GM12878 (cell line): ENCODE measurements around the gene BOD1L2. TPM values are rescaled to one million over a fixed set of nuclear protein-coding genes. Genes with fewer than 3 reads are reported as not detected.

Experiments used
- ATAC-seq: fragments of 200-7000 bp; cut with Tn5 transposase; 3 replicates; pipeline ENCODE4 v1.9.1; 2020; ENCODE audit warnings: mild to moderate bottlenecking, moderate library complexity
- BruUV-seq: library from RNA; stranded (reverse); fragments of 400-500 nt; replicated peaks from 2 replicates; lab custom pipeline; 2021; lab: Mats Ljungman, UMichigan
- CTCF ChIA-PET: fragments of 300-600 bp; sonication (Branson Sonifier 250); formaldehyde crosslinking; extraction: SDS; loops from one replicate; lab custom pipeline; 2021; ENCODE audit warnings: inconsistent platforms; lab: Yijun Ruan, JAX
- POLR2A ChIA-PET: fragments of 350-600 bp; formaldehyde crosslinking; extraction: SDS; loops from one replicate; lab custom pipeline; 2021; ENCODE audit warnings: inconsistent platforms; lab: Charles Lee
- RAD21 ChIA-PET: fragments of 300-600 bp; sonication (Branson Sonifier 250); formaldehyde crosslinking; loops from one replicate; lab custom pipeline; 2023; ENCODE audit warnings: antibody characterized with exemption; ENCODE audit not compliant: unreplicated experiment; lab: Charles Lee
- SMC1A ChIA-PET: fragments of 300-600 bp; sonication (Branson Sonifier 250); formaldehyde crosslinking; loops from one replicate; lab custom pipeline; 2023; ENCODE audit not compliant: unreplicated experiment, uncharacterized antibody; lab: Charles Lee
- DNase-seq: peaks from one replicate; pipeline ENCODE4 v3.0.0-alpha.2; 2011; ENCODE audit warnings: low read depth, low spot score
- FAIRE-seq: peaks from 3 replicates; lab custom pipeline; 2011; peaks lifted over from hg19 to GRCh38; lab: Jason Lieb, UNC
- H2AFZ ChIP-seq: 2 replicates; pipeline ENCODE4 v1.6.0; 2011; ENCODE audit warnings: low read depth, low read length, control low read depth; ENCODE audit not compliant: control insufficient read depth
- H3K27ac ChIP-seq: 2 replicates; pipeline ENCODE4 v1.5.1; 2011; ENCODE audit warnings: control low read depth; ENCODE audit not compliant: control insufficient read depth, insufficient read depth
- H3K27me3 ChIP-seq, 2 experiments: replicated peaks in 1 of 2; 2 replicates each; pipeline versions ENCODE4 v1.6.0 to v1.6.1; 2011; ENCODE audit warnings: low read length in 1 of 2; ENCODE audit not compliant: control insufficient read depth in 2 of 2, insufficient read depth in 2 of 2
- H3K36me3 ChIP-seq, 2 experiments: 2 replicates each; pipeline ENCODE4 v1.5.1; 2011; ENCODE audit warnings: low read length in 1 of 2; ENCODE audit not compliant: control insufficient read depth in 2 of 2, insufficient read depth in 2 of 2
- H3K4me1 ChIP-seq: 2 replicates; pipeline ENCODE4 v1.6.1; 2011; ENCODE audit warnings: mild to moderate bottlenecking, low read length, moderate library complexity, mixed read lengths; ENCODE audit not compliant: control insufficient read depth, insufficient read depth
- H3K4me2 ChIP-seq: 2 replicates; pipeline ENCODE4 v1.6.0; 2011; ENCODE audit warnings: control low read depth; ENCODE audit not compliant: control insufficient read depth, insufficient read depth
- H3K4me3 ChIP-seq: fragments of 200-600 bp; sonication (generic); 2 replicates; pipeline ENCODE4 v1.5.1; 2016
- H3K79me2 ChIP-seq: 2 replicates; pipeline ENCODE4 v1.6.0; 2011; ENCODE audit warnings: low read length; ENCODE audit not compliant: control insufficient read depth, insufficient read depth
- H3K9ac ChIP-seq: 2 replicates; pipeline ENCODE4 v1.8.0; 2011; ENCODE audit warnings: low read length, control low read depth, mixed read lengths; ENCODE audit not compliant: control insufficient read depth, insufficient read depth
- H3K9me3 ChIP-seq: replicated peaks from 3 replicates; pipeline ENCODE4 v1.5.1; 2011; ENCODE audit warnings: mild to moderate bottlenecking, low read length; ENCODE audit not compliant: control insufficient read depth, insufficient read depth
- H4K20me1 ChIP-seq: 2 replicates; pipeline ENCODE4 v1.6.0; 2011; ENCODE audit not compliant: control insufficient read depth, insufficient read depth
- EP300 ChIP-seq, 2 experiments: fragments of 150-350 bp in 1 of 2; IDR thresholded peaks; 2 replicates each; pipeline ENCODE4 v1.6.1; 2011 to 2012; ENCODE audit warnings: low read depth in 2 of 2, low read length in 2 of 2, borderline replicate concordance in 1 of 2, improper control_type of control experiment in 1 of 2, inconsistent platforms in 1 of 2; ENCODE audit not compliant: control insufficient read depth in 1 of 2
- ETV6 ChIP-seq, 2 experiments: fragments of 450-650 bp in 1 of 2; IDR thresholded peaks in 1 of 2; conservative IDR thresholded peaks in 1 of 2; 2 replicates each; pipeline ENCODE4 v1.6.1; 2014; ENCODE audit warnings: antibody characterized with exemption in 1 of 2, borderline replicate concordance in 1 of 2, low read depth in 1 of 2, mild to moderate bottlenecking in 1 of 2, moderate library complexity in 1 of 2
- GABPA ChIP-seq: IDR thresholded peaks from 2 replicates; pipeline ENCODE4 v1.6.1; 2014; ENCODE audit warnings: antibody characterized with exemption, low read depth, mild to moderate bottlenecking, inconsistent platforms
- KAT2A ChIP-seq: conservative IDR thresholded peaks from 2 replicates; pipeline ENCODE4 v1.6.1; 2011; ENCODE audit warnings: low read depth, low read length; ENCODE audit not compliant: control insufficient read depth
- RAD21 ChIP-seq: IDR thresholded peaks from 2 replicates; pipeline ENCODE4 v1.6.1; 2011; ENCODE audit warnings: mild to moderate bottlenecking, low read depth, low read length, moderate library complexity; ENCODE audit not compliant: insufficient read depth
- SP1 ChIP-seq: IDR thresholded peaks from one replicate; pipeline ENCODE4 v1.6.1; 2011; ENCODE audit warnings: low read depth, low read length
- SREBF1 ChIP-seq: IDR thresholded peaks from 2 replicates; pipeline ENCODE4 v1.6.1; 2012; ENCODE audit warnings: mild to moderate bottlenecking, low read length
- TAF1 ChIP-seq: IDR thresholded peaks from 2 replicates; pipeline ENCODE4 v1.6.1; 2011; ENCODE audit warnings: mild to moderate bottlenecking, low read depth, low read length, borderline replicate concordance
- USF1 ChIP-seq: IDR thresholded peaks from 2 replicates; pipeline ENCODE4 v1.6.1; 2011; ENCODE audit warnings: borderline replicate concordance, low read depth, mild to moderate bottlenecking, moderate library complexity, mixed read lengths, low read length; ENCODE audit not compliant: insufficient read depth; ENCODE audit errors: extremely low read length
- ZNF592 ChIP-seq: fragments of 450-650 bp; IDR thresholded peaks from 2 replicates; pipeline ENCODE4 v1.6.1; 2017; ENCODE audit warnings: mild to moderate bottlenecking, moderate library complexity
- WGBS: methylation state at CpG from one replicate; pipeline ENCODE4 v1.1.6; 2016; ENCODE audit warnings: low lambda C conversion rate; ENCODE audit not compliant: insufficient replicate concordance, insufficient coverage; ENCODE audit errors: missing lambda C conversion rate; 5-methylcytosine and 5-hydroxymethylcytosine counted together
- in situ Hi-C: fragments of 300-500 bp; cut with MboI; formaldehyde crosslinking; loops from 9 replicates; pipeline ENCODE4 v1.14.3; 2018; ENCODE audit warnings: mixed read lengths
- intact Hi-C: fragments of 100-400 bp; cut with micrococcal nuclease; formaldehyde crosslinking; loops from one replicate; pipeline ENCODE4 v1.14.2; 2022; ENCODE audit not compliant: unreplicated experiment
- polyA plus RNA-seq, 11 experiments: library from polyadenylated mRNA; depleted of rRNA in 4 of 11; unstranded in 6 of 11; stranded (reverse) in 5 of 11; fragments of >200 nt; fragmentation: Nextera tagmentation in 4 of 11; fragmentation: Illumina TruSeq in 1 of 11; extraction: Ambion mirVana in 4 of 11; extraction: Trizol in 1 of 11; gene quantifications; 1 replicate in 1 of 11; 2 replicates in 10 of 11; pipeline versions ENCODE4 v1.2.1 to v1.2.3, GENCODE V29; 2011 to 2016; ENCODE audit warnings: inconsistent platforms in 2 of 11, missing spikeins in 2 of 11, low read depth in 1 of 11
- total RNA-seq, 4 experiments: library from RNA; depleted of rRNA in 3 of 4; stranded (reverse); fragments of >200 nt in 3 of 4; fragmentation: Illumina TruSeq in 1 of 4; extraction: Trizol in 1 of 4; gene quantifications; 2 replicates each; pipeline versions ENCODE4 v1.2.1 to v1.2.3, GENCODE V29; 2013 to 2021

The BOD1L2 gene
- total and polyA plus RNA-seq, 10 of the 15 experiments (the other 5 are each of a cell fraction or from before 2014, with no cell fraction given), result not detected

DNA sequence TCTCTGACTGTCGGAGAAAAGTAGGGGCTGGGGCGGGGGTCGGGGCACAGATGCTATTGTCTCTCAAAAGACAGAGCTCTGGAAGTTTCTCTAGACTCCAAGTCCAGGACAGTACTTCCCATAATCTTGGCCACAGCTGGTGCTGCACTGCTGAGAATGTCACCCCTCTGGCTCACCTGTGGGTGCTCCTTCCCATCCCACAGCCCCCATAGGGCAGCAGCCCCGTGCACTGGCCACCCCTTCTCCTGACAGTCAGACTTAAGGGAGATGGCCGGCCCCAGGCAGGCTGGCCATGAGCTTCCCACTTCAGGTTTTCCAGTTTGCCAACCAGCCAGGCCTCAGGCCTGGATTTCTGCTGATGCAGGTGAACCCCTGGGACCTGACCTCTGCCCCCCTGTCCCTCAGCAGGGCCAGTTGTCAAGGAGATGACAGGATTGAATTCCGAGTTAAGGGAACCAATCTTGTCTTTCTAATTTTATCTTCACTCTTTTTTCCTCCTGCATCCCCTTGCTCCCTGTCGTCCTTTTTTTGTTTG, 30.2 kb upstream of the BOD1L2 start:
- Histone ChIP-seq H3K36me3 (no peaks in the 10 kb centered on the region), H2AFZ (no peak overlapping the region), H3K9me3 (no peaks in the 10 kb centered on the region), H3K4me3 (no peak overlapping the region), H4K20me1 (no peaks in the 10 kb centered on the region), H3K27ac (no peak overlapping the region), H3K4me2 (no peak overlapping the region), H3K79me2 (no peaks in the 10 kb centered on the region), H3K9ac (no peak overlapping the region), H3K4me1 (no peaks in the 10 kb centered on the region), H3K27me3 (peaks cover 0 to 5% of the 10 kb centered on the region in 2 experiments; a peak in 2 of 4 replicates)
- no peak for TF ChIP-seq RAD21
- DNase-seq (no peak), FAIRE-seq (no peak), ATAC-seq (no peak)
- intact Hi-C loops (no loop called here), in situ Hi-C loops (no loop called here)
- WGBS, result 44% methylated on average over 7 of the region's 7 CpGs
- POLR2A ChIA-PET, result no interaction called here
- CTCF ChIA-PET, result interaction anchor here (0.5 kb wide), 1 partner anchor 657 kb away, joined by 3 read pairs; no protein-coding TSS in a partner anchor
- RAD21 ChIA-PET, result no interaction called here
- BruUV-seq, result no TSS peak
- SMC1A ChIA-PET, result interaction anchor here (0.8 to 1.4 kb wide), 2 partner anchors 44 to 247 kb away, joined by 3 to 4 read pairs; no protein-coding TSS in a partner anchor

DNA sequence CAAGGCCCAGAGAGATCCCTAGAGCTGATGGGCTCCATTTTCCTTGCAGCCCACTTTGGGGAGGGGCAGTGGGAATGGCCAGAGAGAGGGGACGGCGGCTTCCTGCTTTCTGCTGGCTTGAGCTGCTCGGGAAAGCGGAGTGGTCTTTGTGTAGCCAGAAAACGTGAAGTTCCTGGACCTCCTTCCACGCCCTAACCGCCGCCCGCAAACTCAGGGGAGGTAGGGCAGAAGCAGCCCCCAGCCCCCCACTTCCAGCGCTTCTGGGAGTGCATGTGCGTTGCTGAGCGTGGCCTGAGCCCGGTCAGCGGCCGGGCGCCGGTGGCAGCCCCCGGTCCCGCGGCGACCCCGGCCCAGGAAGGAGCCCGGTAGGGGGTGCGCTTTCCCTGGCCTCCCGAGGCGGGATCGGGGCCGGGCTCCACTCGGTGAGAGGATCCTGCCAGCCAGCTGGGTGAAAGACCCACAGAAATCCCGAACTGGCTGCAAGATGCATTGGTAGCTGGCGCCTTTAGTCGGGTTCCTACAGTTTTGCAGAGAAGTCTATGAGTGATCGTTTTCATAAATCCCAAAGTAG, 25.3 kb upstream of the BOD1L2 start:
- no peak for DNase-seq
- H2AFZ ChIP-seq, result no peak overlapping the region
- ChIA-PET POLR2A (no interaction called here), CTCF (no interaction called here), SMC1A (no interaction called here), RAD21 (no interaction called here)
- no peaks in the 10 kb centered on the region for H3K79me2 ChIP-seq
- no peaks in the 10 kb centered on the region for H3K4me1 ChIP-seq
- no peak overlapping the region for H3K4me3 ChIP-seq
- H3K4me2 ChIP-seq, result no peak overlapping the region
- 33% methylated on average over 31 of the region's 33 CpGs for WGBS
- peaks cover 0 to 9% of the 10 kb centered on the region in 2 experiments; a peak in 3 of 4 replicates for H3K27me3 ChIP-seq
- no peak for ATAC-seq
- FAIRE-seq, result no peak
- H3K36me3 ChIP-seq, result no peaks in the 10 kb centered on the region
- intact Hi-C loops (no loop called here), in situ Hi-C loops (no loop called here)
- no TSS peak for BruUV-seq
- H4K20me1 ChIP-seq, result no peaks in the 10 kb centered on the region
- H3K9me3 ChIP-seq, result no peaks in the 10 kb centered on the region
- no peak overlapping the region for H3K9ac ChIP-seq
- H3K27ac ChIP-seq, result no peak overlapping the region
- TF ChIP-seq ETV6 (conservative IDR thresholded peaks at IDR 0.05 in 1 of 2, IDR thresholded peaks at IDR 0.05 in 1 of 2; ENCODE audit: borderline replicate concordance in 1 of 2, low read depth in 1 of 2) (no peak), KAT2A (no peak), GABPA (no peak), TAF1 (no peak), USF1 (no peak), EP300 (IDR thresholded peaks at IDR 0.05; ENCODE audit: borderline replicate concordance in 1 of 2, control insufficient read depth in 1 of 2, low read depth in 2 of 2, low read length in 2 of 2) (no peak), ZNF592 (no peak), SP1 (no peak), SREBF1 (no peak)
